ENCODE results near the gene PANK2.

DNA sequence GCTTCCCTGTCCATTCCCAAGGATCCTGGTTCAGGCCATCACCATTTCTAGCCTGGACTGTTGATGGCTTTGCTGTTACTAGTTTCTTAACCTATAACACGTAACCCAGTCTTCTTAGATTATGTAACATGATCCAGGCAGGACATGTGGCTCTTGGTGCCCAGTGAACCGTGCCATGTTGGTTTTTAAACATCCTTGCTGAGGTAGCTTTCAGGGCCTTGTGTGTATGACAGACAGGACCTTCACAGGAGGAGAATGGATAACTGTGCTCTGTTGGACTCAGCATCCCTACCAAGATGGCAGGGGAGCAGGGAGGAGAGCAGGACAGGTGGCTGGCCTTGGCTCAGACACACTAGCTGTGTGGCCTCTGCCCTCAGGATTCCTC lies 46.8 kb downstream of the PANK2 start:
- TF ChIP-seq POLR2A (IDR thresholded peaks at IDR 0.05; ENCODE audit: low read length) (no peak), GATA1 (IDR thresholded peaks at IDR 0.05; ENCODE audit: low read depth, low read length) (no peak)

Measured in erythroblast (primary cell).